Measurements from ENCODE around the gene RP2. TPM values are rescaled to one million over a fixed set of nuclear protein-coding genes. Genes with fewer than 3 reads are reported as not detected.

RP2 gene
- total and polyA plus RNA-seq, 2 of the 8 experiments (the other 6 are each of a cell fraction or from before 2014, with no cell fraction given), result 2.2 to 6.9 TPM

GRCh38 chrX:46876901-46877300 lies 40.1 kb downstream of the RP2 start:
- no peaks in the 10 kb centered on the region; the same call in 1 of the 2 replicates for H3K23me2 ChIP-seq (ENCODE audit: low read depth, low read length)
- TF ChIP-seq SIRT6 (IDR thresholded peaks at IDR 0.05; ENCODE audit: low read length) (no peak), E2F6 (IDR thresholded peaks at IDR 0.05) (no peak), HDAC2 (IDR thresholded peaks at IDR 0.05; ENCODE audit: borderline replicate concordance in 1 of 2, low read depth in 2 of 2, low read length in 2 of 2) (no peak), TAF7 (optimal IDR thresholded peaks at IDR 0.05; ENCODE audit: borderline replicate concordance, low read depth, low read length) (no peak), SP4 (IDR thresholded peaks at IDR 0.05; ENCODE audit: low read length) (no peak)
- H2AK5ac ChIP-seq (ENCODE audit: low read depth, low read length), result no peak overlapping the region
- no peak overlapping the region for H4K5ac ChIP-seq (ENCODE audit: insufficient read length, low read depth, low read length)
- no peak overlapping the region for H2BK5ac ChIP-seq (ENCODE audit: low read depth, low read length)
- no peak overlapping the region for H3K4ac ChIP-seq (replicated peaks; ENCODE audit: insufficient read length, low read depth, low read length)
- H3K27ac ChIP-seq (ENCODE audit: low read depth, low read length), result no peak overlapping the region
- no peak overlapping the region for H3K18ac ChIP-seq (ENCODE audit: extremely low read depth, low read length)
- no peak overlapping the region for H4K8ac ChIP-seq (ENCODE audit: extremely low read depth, insufficient read depth, low read length)
- no peak overlapping the region for H3K23ac ChIP-seq (ENCODE audit: insufficient read length)
- no peak overlapping the region for H3K4me3 ChIP-seq (ENCODE audit: extremely low read depth in 1 of 4, insufficient read depth in 2 of 4, low read depth in 3 of 4, low read length in 4 of 4)
- no peak overlapping the region for H2BK20ac ChIP-seq (ENCODE audit: low read length)
- DNase-seq (ENCODE audit: low read depth in 1 of 2, low spot score in 2 of 2) (no peak), FAIRE-seq (no peak)
- H4K91ac ChIP-seq (replicated peaks; ENCODE audit: insufficient read length, low read length), result no peak overlapping the region
- no peaks in the 10 kb centered on the region for H3K79me2 ChIP-seq (ENCODE audit: control insufficient read depth in 1 of 2, insufficient read depth in 2 of 2, low read length in 2 of 2)
- no peak overlapping the region for H3K4me2 ChIP-seq (ENCODE audit: insufficient read depth in 1 of 2, low read depth in 2 of 2, low read length in 2 of 2)
- H4K20me1 ChIP-seq (replicated peaks in 1 of 2; ENCODE audit: control insufficient read depth in 1 of 2, insufficient read depth in 2 of 2, low read length in 2 of 2), result no peaks in the 10 kb centered on the region
- H3K36me3 ChIP-seq (ENCODE audit: control insufficient read depth in 2 of 4, insufficient read depth in 4 of 4, low read length in 3 of 4), result no peaks in the 10 kb centered on the region
- H3K9me3 ChIP-seq (ENCODE audit: insufficient read depth in 2 of 2, low read depth in 1 of 2, low read length in 1 of 2), result no peaks in the 10 kb centered on the region
- no peaks in the 10 kb centered on the region for H3K27me3 ChIP-seq (replicated peaks in 1 of 4; ENCODE audit: control insufficient read depth in 3 of 4, extremely low read depth in 1 of 4, insufficient read depth in 3 of 4, low read length in 3 of 4)
- no peaks in the 10 kb centered on the region for H3K4me1 ChIP-seq (replicated peaks in 1 of 4; ENCODE audit: control insufficient read depth in 3 of 4, insufficient read depth in 4 of 4, low read length in 3 of 4)
- H2BK15ac ChIP-seq (ENCODE audit: low read length), result no peak overlapping the region
- ChIA-PET CTCF (ENCODE audit: partially characterized antibody) (no interaction called here), POLR2A (ENCODE audit: partially characterized antibody) (no interaction called here)
- no peak overlapping the region for H3K9ac ChIP-seq (replicated peaks in 1 of 4; ENCODE audit: extremely low read depth in 1 of 4, low read depth in 3 of 4, low read length in 3 of 4)
- no peak overlapping the region for H2AFZ ChIP-seq (ENCODE audit: low read length)
- H3K56ac ChIP-seq (replicated peaks; ENCODE audit: insufficient read length, low read depth, low read length), result no peak overlapping the region
- no peaks in the 10 kb centered on the region for H3K79me1 ChIP-seq (ENCODE audit: low read depth, low read length)
- H2BK12ac ChIP-seq (ENCODE audit: low read depth, low read length), result no peak overlapping the region
- no peak overlapping the region for H2BK120ac ChIP-seq (replicated peaks; ENCODE audit: low read depth, low read length)
- no peak overlapping the region for H3K14ac ChIP-seq (ENCODE audit: insufficient read length)
